GM10266 (cell line): ENCODE data around the gene XPR1.
"Not testable (repeated sequence)": the region's sequence is repeated elsewhere in the genome, so short reads cannot be mapped to it uniquely, and the experiment has no call there.

Source experiments
- DNase-seq: peaks from one replicate; pipeline ENCODE4 v3.0.0; 2012; ENCODE audit errors: extremely low spot score
- TF ChIP-seq, protein P1 (sequence below): IDR thresholded peaks from 2 replicates; pipeline ENCODE4 v1.5.1; 2012; ENCODE audit warnings: mild to moderate bottlenecking, low read depth; ENCODE audit not compliant: control insufficient read depth, insufficient read depth; ENCODE audit errors: missing control alignments

XPR1 gene

DNA sequence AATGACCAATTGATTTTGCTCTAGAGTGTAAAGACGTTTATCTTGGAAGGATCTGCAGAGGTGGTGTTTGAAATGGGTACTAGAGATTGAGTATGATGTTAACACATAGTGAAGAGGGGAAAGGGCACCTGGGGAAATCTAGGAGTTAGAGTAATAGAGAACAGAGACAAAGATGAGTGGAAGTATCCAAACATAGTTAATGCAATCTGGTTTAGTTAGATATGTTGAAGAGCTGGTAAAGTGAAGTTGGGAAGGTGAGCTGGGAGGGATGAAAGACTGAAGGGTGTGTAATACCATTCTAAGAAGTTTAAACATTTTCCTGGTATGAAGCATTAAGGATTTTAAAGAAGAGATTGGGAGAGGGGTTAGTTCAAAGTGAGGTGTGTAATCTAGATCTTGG is 11.0 kb downstream of the XPR1 start:
- no peak for DNase-seq

DNA sequence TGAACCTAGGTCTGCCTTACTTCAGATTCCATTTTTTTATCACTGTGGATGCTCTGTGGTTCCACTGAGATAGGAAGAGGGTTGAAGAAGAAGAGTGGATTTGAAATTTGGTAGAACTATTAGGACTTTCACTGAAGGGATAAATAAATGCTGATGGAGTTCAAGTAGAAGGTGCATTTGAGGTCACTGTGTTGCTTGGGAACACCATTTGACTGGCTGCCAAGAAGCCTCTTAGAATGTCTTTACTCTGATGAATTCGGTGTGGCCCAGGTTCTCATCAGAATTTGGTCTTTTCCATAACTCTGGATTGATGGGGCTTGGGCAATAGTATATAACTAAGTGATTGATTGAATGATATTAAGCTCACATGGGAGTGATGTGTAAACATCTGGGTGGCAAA is 11.9 kb downstream of the XPR1 start:
- no peak for DNase-seq
- TF ChIP-seq, protein P1, sequence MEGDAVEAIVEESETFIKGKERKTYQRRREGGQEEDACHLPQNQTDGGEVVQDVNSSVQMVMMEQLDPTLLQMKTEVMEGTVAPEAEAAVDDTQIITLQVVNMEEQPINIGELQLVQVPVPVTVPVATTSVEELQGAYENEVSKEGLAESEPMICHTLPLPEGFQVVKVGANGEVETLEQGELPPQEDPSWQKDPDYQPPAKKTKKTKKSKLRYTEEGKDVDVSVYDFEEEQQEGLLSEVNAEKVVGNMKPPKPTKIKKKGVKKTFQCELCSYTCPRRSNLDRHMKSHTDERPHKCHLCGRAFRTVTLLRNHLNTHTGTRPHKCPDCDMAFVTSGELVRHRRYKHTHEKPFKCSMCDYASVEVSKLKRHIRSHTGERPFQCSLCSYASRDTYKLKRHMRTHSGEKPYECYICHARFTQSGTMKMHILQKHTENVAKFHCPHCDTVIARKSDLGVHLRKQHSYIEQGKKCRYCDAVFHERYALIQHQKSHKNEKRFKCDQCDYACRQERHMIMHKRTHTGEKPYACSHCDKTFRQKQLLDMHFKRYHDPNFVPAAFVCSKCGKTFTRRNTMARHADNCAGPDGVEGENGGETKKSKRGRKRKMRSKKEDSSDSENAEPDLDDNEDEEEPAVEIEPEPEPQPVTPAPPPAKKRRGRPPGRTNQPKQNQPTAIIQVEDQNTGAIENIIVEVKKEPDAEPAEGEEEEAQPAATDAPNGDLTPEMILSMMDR: no peak

More for the DNA sequence above, 11.0 kb downstream of the XPR1 start:
- TF ChIP-seq, protein P1: no peak

DNA sequence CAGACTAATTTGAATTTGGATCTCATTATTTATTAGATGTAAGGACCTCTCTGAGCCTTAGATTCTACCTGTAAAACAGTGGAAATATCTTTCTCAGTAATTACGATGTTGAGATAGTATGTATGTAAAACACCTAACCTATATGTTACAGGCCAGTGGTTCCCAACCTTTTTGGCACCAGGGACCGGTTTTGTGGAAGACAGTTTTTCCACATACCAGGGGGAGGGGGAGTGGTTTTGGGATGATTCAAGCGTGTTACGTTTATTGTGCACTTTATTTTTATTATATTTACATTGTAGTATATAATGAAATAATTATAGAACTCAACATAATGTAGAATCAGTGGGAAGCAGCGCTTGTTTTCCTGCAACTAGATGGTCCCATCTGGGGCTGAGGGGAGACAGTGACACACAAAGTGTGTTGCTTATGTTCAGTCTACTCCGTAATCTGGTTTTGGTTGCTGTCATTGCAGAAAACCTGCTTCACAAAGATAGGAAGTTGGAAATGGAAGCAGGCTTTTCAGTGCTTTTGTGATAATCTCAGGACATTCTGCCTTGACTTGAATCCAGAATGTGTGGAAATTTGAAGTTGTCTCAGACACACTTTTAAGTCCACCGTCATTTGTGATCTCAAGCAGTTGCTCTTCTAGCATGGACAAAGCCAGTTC is 12.8 kb downstream of the XPR1 start:
- no peak for DNase-seq
- TF ChIP-seq, protein P1: no peak

DNA sequence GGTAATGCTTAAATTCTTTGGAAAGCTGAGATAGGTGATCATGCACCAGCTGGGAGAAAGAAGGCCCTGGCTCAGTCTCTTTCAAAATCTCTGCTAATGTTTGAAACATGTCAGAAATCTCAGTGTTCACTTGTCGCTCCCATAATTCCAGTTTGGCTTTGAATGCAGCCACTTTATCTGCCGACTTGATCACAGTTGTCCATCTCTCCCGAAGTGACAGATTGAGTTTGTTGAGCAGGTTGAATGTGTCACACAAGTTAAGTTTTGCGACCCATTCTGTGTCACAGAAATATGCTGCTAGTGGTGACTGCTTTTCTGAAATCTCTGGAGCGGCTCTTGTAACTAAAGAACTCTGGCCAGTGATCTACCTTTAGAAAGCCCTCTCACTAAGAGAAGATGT is 13.4 kb downstream of the XPR1 start:
- DNase-seq: not testable (repeated sequence)

DNA sequence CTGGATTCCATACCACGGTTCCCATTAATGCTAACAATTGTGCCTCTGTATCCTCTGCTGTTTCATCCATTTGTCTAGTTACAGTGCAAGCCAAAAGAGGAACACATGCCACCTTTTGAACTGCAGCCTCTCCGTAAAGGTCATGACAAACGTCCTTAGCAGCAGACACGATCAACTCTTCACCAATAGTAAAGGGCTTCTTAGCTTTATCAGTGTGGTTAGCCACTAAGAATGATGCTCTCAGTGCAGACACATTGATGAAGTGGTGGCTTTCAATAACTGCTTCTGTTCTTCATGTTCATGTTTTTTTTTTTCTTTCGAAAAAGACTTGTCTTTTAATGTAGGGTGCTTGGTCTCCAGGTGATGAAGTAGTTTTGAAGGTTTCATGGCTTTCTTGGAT is 14.3 kb downstream of the XPR1 start:
- DNase-seq: no peak
- TF ChIP-seq, protein P1: no peak

DNA sequence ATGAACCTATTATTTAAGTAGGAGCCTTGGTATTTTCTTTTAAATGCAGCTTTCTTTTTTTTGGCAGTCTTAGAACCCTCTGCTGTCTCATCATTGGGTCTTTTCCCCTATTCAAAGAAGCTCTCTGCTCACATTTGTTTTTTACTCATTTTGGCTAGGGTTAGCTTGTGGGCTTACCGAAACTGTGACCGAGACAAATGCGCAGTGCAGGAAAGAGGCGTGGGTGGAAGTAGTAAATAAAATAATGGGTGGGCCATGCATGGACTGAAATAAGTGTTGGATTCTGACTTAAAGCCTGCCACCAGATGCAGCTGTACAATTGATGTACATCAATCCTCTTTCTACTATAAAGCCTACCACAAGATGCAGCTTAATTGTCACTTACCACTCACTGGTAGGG is 14.7 kb downstream of the XPR1 start:
- DNase-seq: no peak
- TF ChIP-seq, protein P1: no peak

DNA sequence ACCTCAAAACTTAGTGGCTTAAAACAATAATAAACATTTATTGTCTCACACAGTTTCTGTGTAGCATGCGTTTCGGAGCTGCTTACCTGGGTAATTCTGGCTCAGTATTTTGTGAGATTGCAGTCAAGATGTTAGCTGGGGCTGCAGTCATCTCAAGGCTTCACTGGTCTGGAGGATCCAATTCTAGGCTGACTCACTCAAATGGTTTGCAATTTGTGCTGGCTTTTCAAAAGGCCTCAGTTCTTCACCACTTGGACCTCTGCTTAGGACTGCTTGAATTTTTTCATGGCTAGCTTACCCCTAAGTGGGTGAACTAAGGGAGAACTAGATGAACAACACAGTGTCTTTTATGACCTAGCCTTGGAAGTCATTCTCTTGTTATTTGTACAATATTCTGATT is 21.0 kb downstream of the XPR1 start:
- no peak for DNase-seq
- TF ChIP-seq, protein P1: no peak

DNA sequence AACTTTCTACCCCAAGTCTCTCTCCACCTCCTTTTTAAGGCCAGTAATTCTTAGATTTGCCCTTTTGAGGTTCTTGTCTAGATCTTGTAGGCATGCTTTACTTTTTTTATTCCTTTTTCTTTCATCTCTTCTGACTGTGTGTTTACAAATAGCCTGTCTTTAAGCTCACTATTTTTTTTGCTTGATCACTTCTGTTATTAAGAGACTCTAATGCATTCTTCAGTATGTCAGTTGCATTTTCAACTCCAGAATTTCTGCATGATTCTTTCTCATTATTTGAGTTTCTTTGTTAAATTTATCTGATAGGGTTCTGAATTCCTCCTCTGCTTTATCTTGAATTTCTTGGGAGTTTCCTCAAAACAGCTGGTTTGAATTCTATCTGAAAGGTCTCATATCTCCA is 30.9 kb downstream of the XPR1 start:
- DNase-seq: no peak
- TF ChIP-seq, protein P1: no peak
